ENCODE data around the gene RABAC1. TPM values are rescaled to one million over a fixed set of nuclear protein-coding genes. Genes with fewer than 3 reads are reported as not detected.

Gene RABAC1
- total and polyA plus RNA-seq, 2 of the 8 experiments (the other 6 are each of a cell fraction or from before 2014, with no cell fraction given), result 124 to 439 TPM

- no peak for TF ChIP-seq EP300 (IDR thresholded peaks at IDR 0.05; ENCODE audit: borderline replicate concordance in 1 of 2, low read depth in 2 of 2, low read length in 2 of 2)
- no peak for TF ChIP-seq KDM4A (IDR thresholded peaks at IDR 0.05; ENCODE audit: low read depth, low read length, severe bottlenecking)
- TF ChIP-seq NRF1 (IDR thresholded peaks at IDR 0.05; ENCODE audit: low read depth, low read length), result no peak
- no peak for TF ChIP-seq CTBP2 (IDR thresholded peaks at IDR 0.05; ENCODE audit: borderline replicate concordance, insufficient read depth, insufficient read length, low read length)
- TF ChIP-seq JUND (IDR thresholded peaks at IDR 0.05; ENCODE audit: low read length), result no peak
- TF ChIP-seq BACH1 (IDR thresholded peaks at IDR 0.05; ENCODE audit: low read length), result no peak
- TF ChIP-seq TCF12 (IDR thresholded peaks at IDR 0.05; ENCODE audit: low read depth, low read length), result no peak
Observed at GRCh38 chr19:41991025-41991424, 31.9 kb upstream of the RABAC1 start (continued).

Data from H1 (cell line).